Lower leg skin (tissue), 3 donors: ENCODE results near the gene MAPK8.

Experiments
- POLR2A ChIP-seq, 2 donors: fragments of 450-650 bp; IDR thresholded peaks; one replicate each; pipeline ENCODE4 v1.6.1; 2016 to 2017; ENCODE audit warnings: antibody characterized with exemption in 2 of 2, mild to moderate bottlenecking in 1 of 2, moderate library complexity in 1 of 2
- TF ChIP-seq, protein P1 (sequence below), 3 donors: fragments of 450-650 bp; IDR thresholded peaks; one replicate each; pipeline ENCODE4 v1.5.1; 2016; ENCODE audit warnings: antibody characterized with exemption in 3 of 3, mild to moderate bottlenecking in 3 of 3, moderate library complexity in 2 of 3

DNA sequence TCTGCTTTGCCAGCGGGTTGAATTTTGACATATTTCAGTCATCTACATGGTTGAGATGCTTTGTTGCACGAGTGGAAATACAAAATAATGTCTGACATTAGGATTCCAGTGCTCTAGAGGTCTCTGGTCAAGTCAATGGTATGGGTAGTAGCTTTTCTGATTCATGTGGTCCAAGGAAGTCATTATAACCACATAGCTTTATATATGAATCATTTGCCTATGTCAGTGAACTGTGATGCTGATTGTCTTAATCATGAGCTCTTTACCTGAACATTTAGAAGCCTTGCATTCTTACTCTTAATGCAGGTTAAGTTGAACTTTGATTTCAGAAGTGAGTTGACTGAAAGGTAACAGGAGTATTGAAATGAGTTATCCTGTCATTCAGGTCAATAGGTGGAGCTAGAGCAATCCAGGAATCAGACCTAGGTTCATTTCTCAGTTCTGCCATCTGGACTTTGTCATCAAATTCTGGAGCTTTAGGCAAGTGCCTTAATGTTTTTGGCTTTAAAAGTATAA lies 3.3 kb downstream of the MAPK8 start:
- no peak for TF ChIP-seq POLR2A (IDR thresholded peaks at IDR 0.05)
- TF ChIP-seq, protein P1, sequence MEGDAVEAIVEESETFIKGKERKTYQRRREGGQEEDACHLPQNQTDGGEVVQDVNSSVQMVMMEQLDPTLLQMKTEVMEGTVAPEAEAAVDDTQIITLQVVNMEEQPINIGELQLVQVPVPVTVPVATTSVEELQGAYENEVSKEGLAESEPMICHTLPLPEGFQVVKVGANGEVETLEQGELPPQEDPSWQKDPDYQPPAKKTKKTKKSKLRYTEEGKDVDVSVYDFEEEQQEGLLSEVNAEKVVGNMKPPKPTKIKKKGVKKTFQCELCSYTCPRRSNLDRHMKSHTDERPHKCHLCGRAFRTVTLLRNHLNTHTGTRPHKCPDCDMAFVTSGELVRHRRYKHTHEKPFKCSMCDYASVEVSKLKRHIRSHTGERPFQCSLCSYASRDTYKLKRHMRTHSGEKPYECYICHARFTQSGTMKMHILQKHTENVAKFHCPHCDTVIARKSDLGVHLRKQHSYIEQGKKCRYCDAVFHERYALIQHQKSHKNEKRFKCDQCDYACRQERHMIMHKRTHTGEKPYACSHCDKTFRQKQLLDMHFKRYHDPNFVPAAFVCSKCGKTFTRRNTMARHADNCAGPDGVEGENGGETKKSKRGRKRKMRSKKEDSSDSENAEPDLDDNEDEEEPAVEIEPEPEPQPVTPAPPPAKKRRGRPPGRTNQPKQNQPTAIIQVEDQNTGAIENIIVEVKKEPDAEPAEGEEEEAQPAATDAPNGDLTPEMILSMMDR (IDR thresholded peaks at IDR 0.05): no peak
